GM12874 (cell line): ENCODE results near the gene ADAM33.

Source experiments
- CTCF ChIP-seq: IDR thresholded peaks from 2 replicates; pipeline ENCODE4 v1.5.1; 2011; ENCODE audit warnings: low read depth, mild to moderate bottlenecking, control low read depth, low read length, moderate library complexity; ENCODE audit not compliant: insufficient read depth

The ADAM33 gene

GRCh38 chr20:3706774-3707507 lies 25.1 kb upstream of the ADAM33 start:
- no peak for TF ChIP-seq CTCF

DNA sequence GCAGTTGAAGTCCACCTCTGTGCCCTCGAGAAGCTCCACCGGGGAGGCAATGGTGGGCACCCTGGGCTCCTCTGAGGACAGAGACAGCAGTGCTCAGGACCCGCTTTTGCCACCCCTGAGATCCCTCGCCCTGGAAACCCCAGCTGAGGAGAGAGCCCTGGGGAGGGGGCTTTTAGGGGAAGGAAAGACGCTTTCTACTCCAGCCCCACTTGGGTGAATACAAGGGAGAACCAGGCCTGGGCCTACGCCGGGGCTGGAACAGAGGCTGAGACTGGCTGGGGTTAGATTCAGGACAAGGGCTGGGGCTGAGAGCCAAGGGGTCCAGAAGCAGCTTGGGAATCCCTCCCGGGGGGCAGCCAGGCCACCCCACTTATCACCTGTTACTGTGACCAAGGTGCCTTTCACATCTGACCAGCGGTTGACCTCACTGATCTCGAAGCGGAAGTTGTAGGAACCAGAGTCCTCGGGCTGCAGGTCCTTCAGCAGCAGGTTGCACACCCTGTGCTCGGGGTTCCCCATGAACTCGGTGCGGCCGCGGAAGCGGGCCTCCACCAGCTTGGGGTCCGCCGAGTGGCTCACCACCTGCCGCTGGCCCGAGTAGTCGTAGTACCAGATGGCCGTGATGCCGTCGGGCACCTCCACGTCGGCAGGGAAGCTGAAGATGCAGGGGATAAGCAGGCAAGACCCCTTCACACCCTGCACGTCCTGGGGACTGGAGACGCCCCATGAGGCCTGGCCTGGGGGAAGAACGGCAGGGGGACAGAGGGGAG lies 24.3 kb upstream of the ADAM33 start:
- TF ChIP-seq CTCF: no peak

DNA sequence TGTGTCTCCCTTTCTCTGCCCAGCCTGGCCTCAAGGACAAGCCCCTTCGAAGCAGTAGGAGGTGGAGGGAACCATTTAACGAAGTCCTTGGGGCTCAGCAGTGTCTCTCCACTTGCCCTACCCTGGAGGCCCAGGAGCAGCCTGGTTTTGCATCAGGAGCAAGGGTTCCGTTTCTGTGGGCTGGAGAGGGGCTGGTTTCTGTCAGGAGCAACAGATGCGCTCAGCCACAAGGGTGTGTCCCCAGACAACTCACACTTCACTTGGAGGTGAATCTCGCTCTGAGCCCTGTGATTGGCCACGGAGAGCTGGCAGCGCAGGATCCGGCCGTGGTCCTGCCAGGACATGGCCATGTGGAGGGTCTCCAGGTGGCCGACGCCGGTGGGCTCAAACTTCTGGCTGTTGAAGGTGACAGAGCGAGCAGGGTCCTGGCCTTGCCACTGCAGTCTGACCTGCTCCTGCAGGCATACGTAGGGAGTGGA lies 23.7 kb upstream of the ADAM33 start:
- TF ChIP-seq CTCF: no peak

- no peak for TF ChIP-seq CTCF
These were observed 22.3 kb upstream of the ADAM33 start for GRCh38 chr20:3704087-3704486.

DNA sequence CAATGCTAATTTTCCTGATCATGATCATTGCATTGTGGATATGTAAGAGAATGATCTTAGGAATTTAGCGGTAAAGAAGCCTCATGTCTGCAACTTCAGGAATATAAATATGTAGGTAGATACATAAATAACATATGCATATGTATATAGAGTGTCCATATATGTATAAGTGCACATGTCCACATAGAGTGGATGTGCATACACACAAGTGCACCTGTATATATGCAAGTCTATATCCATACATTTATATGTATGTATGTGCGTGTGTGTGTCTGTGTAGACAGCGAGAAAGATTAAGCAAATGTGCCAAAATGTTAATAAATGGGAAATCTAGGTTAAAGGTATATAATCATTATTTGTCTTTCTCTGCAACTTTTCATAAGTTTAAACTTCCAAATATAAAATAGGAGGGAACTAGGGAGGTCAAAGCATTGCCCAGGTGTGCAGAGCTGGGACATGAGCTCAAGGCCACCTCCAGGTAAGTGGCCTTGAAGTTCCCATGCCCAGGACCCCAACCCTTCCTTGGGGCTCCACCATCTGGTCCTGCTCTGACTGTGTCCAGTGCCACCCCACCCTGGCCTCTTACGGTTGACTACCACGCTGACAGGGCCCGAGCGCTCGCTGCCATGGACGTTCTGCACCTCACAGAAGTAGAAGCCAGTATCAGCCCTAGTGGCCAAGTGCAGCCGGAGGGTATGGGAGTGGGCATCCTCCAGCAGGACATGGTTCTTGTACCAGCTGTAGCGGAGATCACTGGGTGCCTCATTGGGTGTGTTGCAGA lies 21.0 kb upstream of the ADAM33 start:
- TF ChIP-seq CTCF: no peak

DNA sequence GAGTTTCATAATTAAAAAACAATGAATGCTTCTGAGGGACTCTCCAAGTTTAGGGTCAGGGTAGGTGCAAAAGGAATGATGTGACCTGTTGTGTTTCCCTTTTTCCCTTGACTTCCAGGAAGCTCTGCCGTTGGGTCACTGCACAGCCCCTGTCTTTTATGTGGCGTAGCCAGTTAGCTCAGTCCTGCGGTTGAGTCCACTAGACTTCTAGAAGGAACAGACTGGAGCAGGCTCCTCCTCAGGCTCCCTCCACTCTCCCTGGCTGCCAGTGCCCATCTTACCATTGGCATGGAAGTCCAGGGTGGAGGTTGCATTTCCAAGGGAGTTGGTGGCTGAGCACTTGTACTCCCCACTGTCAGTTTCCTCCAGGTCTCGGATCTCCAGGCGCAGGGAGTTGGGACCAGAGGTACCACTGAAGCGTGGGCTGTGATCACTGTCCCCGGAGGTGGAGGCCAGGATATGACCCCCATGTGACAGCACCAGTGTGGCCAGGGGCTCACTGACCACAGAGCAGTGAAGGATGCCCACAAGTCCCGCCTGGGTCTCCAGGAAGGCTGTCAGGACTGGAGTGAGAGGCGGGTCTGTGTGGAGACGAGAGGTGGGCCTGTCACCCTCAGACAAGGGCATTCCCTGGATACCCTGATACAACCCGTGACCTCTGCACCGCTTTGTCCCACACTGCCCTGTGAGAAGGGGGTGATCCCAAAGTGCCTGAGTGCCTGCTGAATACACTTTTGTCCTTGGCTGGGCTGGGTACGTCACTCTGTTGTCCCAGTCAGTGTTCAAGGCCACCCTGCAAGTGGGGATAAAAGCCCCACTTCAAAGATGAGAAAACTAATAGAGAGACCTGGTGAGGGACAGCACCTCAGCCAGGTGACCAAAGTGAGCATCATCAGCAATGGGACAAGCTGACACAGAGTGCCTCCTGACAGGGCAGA lies 19.5 kb upstream of the ADAM33 start:
- no peak for TF ChIP-seq CTCF
